Measurements from ENCODE around the gene TEX19. TPM values are rescaled to one million over a fixed set of nuclear protein-coding genes. Genes with fewer than 3 reads are reported as not detected.
"Not testable (repeated sequence)": the region's sequence is repeated elsewhere in the genome, so short reads cannot be mapped to it uniquely, and the experiment has no call there.

TEX19 gene
- total RNA-seq, 1 donor from 2014 or later = not detected

- no peak for DNase-seq (ENCODE audit: low read depth in 2 of 2)
Observed at GRCh38 chr17:82408288-82408937, 49.4 kb downstream of the TEX19 start.

DNA sequence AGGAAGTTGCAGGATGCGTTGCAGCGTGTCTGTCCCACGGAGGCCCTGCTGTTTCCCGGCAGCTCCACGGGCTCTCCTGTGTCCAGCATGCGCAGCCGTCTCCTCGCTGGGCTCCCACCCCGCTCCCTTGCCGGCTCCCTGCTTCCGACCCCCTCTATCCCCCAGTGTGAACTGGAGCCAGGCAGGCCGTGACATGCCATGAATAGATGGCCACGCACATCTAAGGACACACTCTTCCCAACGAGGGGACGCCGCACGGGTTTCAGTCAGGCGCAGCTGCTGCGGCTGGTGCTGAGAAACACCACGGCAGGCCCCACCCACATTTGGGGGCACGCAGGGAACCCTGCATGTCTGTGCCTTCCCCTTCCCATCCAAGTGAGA lies 49.9 kb downstream of the TEX19 start:
- no peak for DNase-seq (ENCODE audit: low read depth in 2 of 2)

DNA sequence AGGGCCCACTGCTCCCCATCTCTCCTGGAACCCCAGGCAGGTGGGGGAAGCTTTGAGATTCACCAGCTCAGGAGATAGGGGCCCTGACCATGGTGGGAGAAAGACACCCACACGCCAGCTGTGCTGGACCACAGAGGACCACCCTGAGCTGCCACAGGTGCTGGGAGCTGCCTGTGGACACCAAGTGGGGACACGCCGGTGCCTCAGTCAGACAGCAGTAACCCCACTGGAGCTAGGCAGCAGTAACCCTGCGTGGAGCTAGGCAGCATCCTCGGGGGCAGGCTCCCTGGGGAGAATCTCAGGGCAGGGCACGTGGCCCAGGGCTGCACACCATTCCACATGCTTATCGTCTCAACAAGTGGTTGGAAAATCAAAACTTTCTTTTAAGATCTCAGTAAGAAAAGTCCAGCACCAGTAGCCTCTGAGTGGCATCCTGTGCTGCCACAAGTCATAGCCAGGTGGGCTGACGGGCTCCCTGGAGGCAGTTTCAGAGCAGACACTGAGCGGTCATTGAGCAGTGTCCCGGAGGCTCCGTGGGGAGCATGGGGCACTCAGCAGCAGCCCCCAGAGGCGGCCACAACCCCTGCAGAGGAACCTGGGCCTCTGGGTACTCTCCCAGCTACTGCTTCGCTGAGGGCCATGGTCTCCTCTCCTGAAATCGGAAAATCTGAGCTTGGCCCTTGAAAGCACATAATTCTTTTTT lies 51.1 kb downstream of the TEX19 start:
- DNase-seq (ENCODE audit: low read depth in 2 of 2) = no peak

GRCh38 chr17:82411396-82412053 lies 52.5 kb downstream of the TEX19 start:
- no peak for DNase-seq (ENCODE audit: low read depth in 2 of 2)

- DNase-seq (ENCODE audit: low read depth in 2 of 2) = not testable (repeated sequence)
Observed at GRCh38 chr17:82412081-82412480, 53.0 kb downstream of the TEX19 start.

- DNase-seq (ENCODE audit: low read depth in 2 of 2) = no peak
Observed at GRCh38 chr17:82412535-82413520, 53.8 kb downstream of the TEX19 start.

Other genes with a start within 250 kb of the TEX19 start
- 2.0 and 3.4 TPM in 2 replicates for gene CCDC57, start 146.4 kb upstream of the TEX19 start, total RNA-seq
- 67.8 and 135 TPM in 2 replicates for gene SLC16A3, start 130.2 kb upstream of the TEX19 start, total RNA-seq
- 38.8 and 41.3 TPM in 2 replicates for gene CSNK1D, start 85.5 kb upstream of the TEX19 start, total RNA-seq
- gene CD7, start 41.6 kb upstream of the TEX19 start, total RNA-seq = under 0.01 TPM in 1 of 2 replicates, not detected in the other
- gene SECTM1, start 25.5 kb upstream of the TEX19 start, total RNA-seq = 1.3 and 1.8 TPM in 2 replicates
- not detected in 2 replicates for gene UTS2R, start 12.5 kb downstream of the TEX19 start, total RNA-seq
- gene HEXD, start 59.1 kb downstream of the TEX19 start, total RNA-seq = 9.8 and 13.3 TPM in 2 replicates
- gene OGFOD3, start 59.3 kb downstream of the TEX19 start, total RNA-seq = 13.9 and 19.8 TPM in 2 replicates
- 31.8 and 57.1 TPM in 2 replicates for gene CYBC1, start 91.5 kb downstream of the TEX19 start, total RNA-seq
- gene NARF, start 99.5 kb downstream of the TEX19 start, total RNA-seq = 50.1 and 96.2 TPM in 2 replicates
- 15.0 and 24.8 TPM in 2 replicates for gene FOXK2, start 160.5 kb downstream of the TEX19 start, total RNA-seq